HEK293 (cell line): ENCODE results near the gene SQSTM1.

Source experiments
- CTCF ChIA-PET: fragments of 350-600 bp; formaldehyde crosslinking; extraction: SDS; loops from one replicate; lab custom pipeline; 2021; ENCODE audit warnings: antibody characterized with exemption; lab: Yijun Ruan, JAX
- POLR2A ChIA-PET: fragments of 300-600 bp; formaldehyde crosslinking; extraction: SDS; loops from one replicate; lab custom pipeline; 2020; ENCODE audit warnings: antibody characterized with exemption, inconsistent platforms; lab: Yijun Ruan, JAX
- H3K27ac ChIP-seq: fragments of 200-500 bp; sonication (Bioruptor generic); 2 replicates; pipeline ENCODE4 v1.5.1; 2014; ENCODE audit warnings: low read depth, low read length, control low read depth, inconsistent platforms; ENCODE audit errors: extremely low read depth
- H3K36me3 ChIP-seq, 2 experiments: fragments of 200-500 bp in 1 of 2; sonication (Bioruptor generic) in 1 of 2; 1 replicate in 1 of 2; 2 replicates in 1 of 2; pipeline ENCODE4 v1.5.1; 2014 to 2017; ENCODE audit warnings: inconsistent platforms in 2 of 2, low read length in 2 of 2; ENCODE audit not compliant: control insufficient read depth in 2 of 2, insufficient read depth in 1 of 2
- H3K4me1 ChIP-seq: fragments of 200-500 bp; sonication (Bioruptor generic); 2 replicates; pipeline ENCODE4 v1.5.1; 2014; ENCODE audit warnings: mild to moderate bottlenecking, low read length, inconsistent platforms; ENCODE audit not compliant: control insufficient read depth, insufficient read depth
- H3K4me3 ChIP-seq: 2 replicates; pipeline ENCODE4 v1.5.1; 2011; ENCODE audit warnings: low read depth, mild to moderate bottlenecking, control low read depth, low read length, moderate library complexity
- H3K9me3 ChIP-seq: fragments of 200-500 bp; sonication (Bioruptor generic); 2 replicates; pipeline ENCODE4 v1.5.1; 2014; ENCODE audit warnings: low read depth, low read length, inconsistent platforms; ENCODE audit not compliant: control insufficient read depth, insufficient read depth
- GLI2 ChIP-seq: fragments of 450-650 bp; formaldehyde crosslinking; IDR thresholded peaks from 2 replicates; pipeline ENCODE4; 2017; ENCODE audit warnings: missing biosample characterization, missing genetic modification characterization, low read depth, borderline replicate concordance
- HOXA7 ChIP-seq: sonication (generic); formaldehyde crosslinking; IDR thresholded peaks from 2 replicates; pipeline ENCODE4 v1.8.1; 2022; ENCODE audit warnings: missing genetic modification reagents, borderline replicate concordance
- KLF7 ChIP-seq: fragments of 450-650 bp; formaldehyde crosslinking; IDR thresholded peaks from 2 replicates; pipeline ENCODE4 v1.5.1; 2016; ENCODE audit warnings: missing biosample characterization, missing genetic modification characterization, borderline replicate concordance
- OSR2 ChIP-seq: fragments of 450-650 bp; formaldehyde crosslinking; IDR thresholded peaks from 2 replicates; pipeline ENCODE4 v1.5.1; 2016; ENCODE audit warnings: missing biosample characterization, missing genetic modification characterization
- OVOL3 ChIP-seq: fragments of 450-650 bp; formaldehyde crosslinking; IDR thresholded peaks from 2 replicates; pipeline ENCODE4 v1.5.1; 2016; ENCODE audit warnings: missing biosample characterization, missing genetic modification characterization
- TCF7L2 ChIP-seq: IDR thresholded peaks from 2 replicates; pipeline ENCODE4 v1.6.1; 2011; ENCODE audit warnings: low read depth, mild to moderate bottlenecking, inconsistent platforms, low read length, moderate library complexity, borderline replicate concordance
- ZBTB11 ChIP-seq: fragments of 450-650 bp; formaldehyde crosslinking; conservative IDR thresholded peaks from 2 replicates; pipeline ENCODE4 v1.5.1; 2016; ENCODE audit warnings: low read depth, missing biosample characterization, missing genetic modification characterization
- ZBTB7A ChIP-seq: fragments of 450-650 bp; formaldehyde crosslinking; IDR thresholded peaks from 2 replicates; pipeline ENCODE4 v1.5.1; 2016; ENCODE audit warnings: low read depth, missing biosample characterization, missing genetic modification characterization
- ZFP37 ChIP-seq: fragments of 450-650 bp; formaldehyde crosslinking; IDR thresholded peaks from 2 replicates; pipeline ENCODE4 v1.5.1; 2016; ENCODE audit warnings: missing biosample characterization, missing genetic modification characterization
- ZNF148 ChIP-seq: fragments of 450-650 bp; formaldehyde crosslinking; IDR thresholded peaks from 2 replicates; pipeline ENCODE4 v1.5.0; 2017; ENCODE audit warnings: missing biosample characterization, missing genetic modification characterization, borderline replicate concordance
- ZNF302 ChIP-seq: fragments of 450-650 bp; formaldehyde crosslinking; IDR thresholded peaks from 2 replicates; pipeline ENCODE4 v1.5.1; 2016; ENCODE audit warnings: missing biosample characterization, missing genetic modification characterization, low read depth
- ZNF311 ChIP-seq: fragments of 450-650 bp; formaldehyde crosslinking; IDR thresholded peaks from 2 replicates; pipeline ENCODE4 v1.5.1; 2017; ENCODE audit warnings: missing biosample characterization, missing genetic modification characterization, borderline replicate concordance
- ZNF362 ChIP-seq: fragments of 450-650 bp; formaldehyde crosslinking; IDR thresholded peaks from 2 replicates; pipeline ENCODE4 v1.5.1; 2016; ENCODE audit warnings: missing biosample characterization, missing genetic modification characterization
- ZNF449 ChIP-seq: fragments of 450-650 bp; formaldehyde crosslinking; IDR thresholded peaks from 2 replicates; pipeline ENCODE4 v1.5.1; 2017; ENCODE audit warnings: missing biosample characterization, mild to moderate bottlenecking, missing genetic modification characterization, moderate library complexity
- ZNF518A ChIP-seq: fragments of 450-650 bp; formaldehyde crosslinking; conservative IDR thresholded peaks from 2 replicates; pipeline ENCODE4 v1.5.1; 2016; ENCODE audit warnings: low read depth, missing biosample characterization, missing genetic modification characterization
- ZNF580 ChIP-seq: fragments of 450-650 bp; formaldehyde crosslinking; IDR thresholded peaks from 2 replicates; pipeline ENCODE4 v1.5.1; 2016; ENCODE audit warnings: missing biosample characterization, missing genetic modification characterization
- ZNF658 ChIP-seq: fragments of 450-650 bp; formaldehyde crosslinking; IDR thresholded peaks from 2 replicates; pipeline ENCODE4; 2016; ENCODE audit warnings: missing biosample characterization, missing genetic modification characterization

SQSTM1 gene

GRCh38 chr5:179830818-179831468 lies 10.2 kb downstream of the SQSTM1 start:
- CTCF ChIA-PET = no interaction called here
- Histone ChIP-seq H3K36me3 (peaks cover 43 to 89% of the 10 kb centered on the region in 2 experiments), H3K4me3 (no peak overlapping the region), H3K9me3 (no peaks in the 10 kb centered on the region), H3K27ac (no peak overlapping the region), H3K4me1 (no peaks in the 10 kb centered on the region)
- POLR2A ChIA-PET = interaction anchor here (1.1 to 1.3 kb wide), 2 partner anchors 9 kb away, joined by 4 to 8 read pairs; no protein-coding TSS in a partner anchor
- no peak for TF ChIP-seq ZNF362 (tag by site-specific recombination)
- no peak for TF ChIP-seq HOXA7 (CRISPR knock-in tag)
- TF ChIP-seq OVOL3 (tag by site-specific recombination) = no peak
- no peak for TF ChIP-seq ZNF518A (tag by site-specific recombination)
- TF ChIP-seq ZNF311 (tag by site-specific recombination) = no peak
- TF ChIP-seq TCF7L2 = no peak
- no peak for TF ChIP-seq ZBTB11 (tag by site-specific recombination)
- TF ChIP-seq ZNF148 (tag by site-specific recombination) = no peak
- TF ChIP-seq OSR2 = no peak
- TF ChIP-seq ZBTB7A (tag by site-specific recombination) = no peak
- no peak for TF ChIP-seq ZNF302 (tag by site-specific recombination)
- no peak for TF ChIP-seq ZFP37
- no peak for TF ChIP-seq ZNF580 (tag by site-specific recombination)
- TF ChIP-seq KLF7 (tag by site-specific recombination) = no peak
- no peak for TF ChIP-seq ZNF449 (tag by site-specific recombination)
- TF ChIP-seq ZNF658 (tag by site-specific recombination) = no peak
- TF ChIP-seq GLI2 (tag by site-specific recombination) = no peak
